Hematopoietic multipotent progenitor cell treated with erythropoietin and hydrocortisone succinate and interleukin-3 and kit ligand, for 4 days (in vitro differentiated cells): Measurements from ENCODE around the gene GPBP1.
"Not testable (repeated sequence)": the region's sequence is repeated elsewhere in the genome, so short reads cannot be mapped to it uniquely, and the experiment has no call there.

ENCODE experiments used
- DNase-seq: peaks from one replicate; pipeline ENCODE4 v3.0.0-alpha.2; 2015

Gene GPBP1

GRCh38 chr5:57215629-57216195 is 41.9 kb downstream of the GPBP1 start:
- DNase-seq = no peak

DNA sequence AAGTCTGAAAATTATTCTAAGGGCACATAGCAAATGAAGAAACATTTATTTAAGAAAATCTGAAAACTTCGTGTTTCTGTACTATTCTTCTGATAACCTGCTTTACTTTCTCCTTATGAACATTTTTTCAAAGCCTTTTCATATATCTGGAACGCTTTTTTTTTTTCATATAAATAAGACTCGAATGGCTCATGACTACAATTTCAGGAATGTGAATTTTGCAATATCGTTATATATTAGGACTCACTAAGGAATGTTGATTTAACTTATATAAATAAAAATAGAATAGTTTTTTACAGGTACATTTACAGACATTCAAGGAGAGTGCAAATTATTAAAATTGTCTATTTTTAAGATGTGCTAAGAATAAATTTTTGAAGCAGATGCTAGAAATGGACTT is 42.9 kb downstream of the GPBP1 start:
- no peak for DNase-seq

DNA sequence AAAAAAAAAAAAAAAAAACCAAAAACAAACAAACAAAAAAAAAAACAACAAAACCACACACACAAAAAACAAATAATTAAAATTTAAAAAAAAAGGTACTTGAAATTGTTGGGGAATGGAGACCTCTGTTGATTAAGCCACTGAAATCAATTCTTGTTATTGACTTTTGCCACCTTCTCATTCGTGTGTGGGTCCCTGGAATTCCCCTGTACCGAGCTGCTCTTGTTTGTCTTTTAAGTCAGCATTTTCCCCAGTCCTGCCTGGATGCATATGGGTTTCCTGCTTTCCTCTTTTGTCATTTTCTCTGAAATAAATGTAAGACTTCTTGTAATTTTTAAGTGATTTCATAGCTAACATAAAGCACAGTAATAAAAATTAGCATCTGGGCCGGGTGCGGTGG is 45.5 kb downstream of the GPBP1 start:
- DNase-seq = no peak

DNA sequence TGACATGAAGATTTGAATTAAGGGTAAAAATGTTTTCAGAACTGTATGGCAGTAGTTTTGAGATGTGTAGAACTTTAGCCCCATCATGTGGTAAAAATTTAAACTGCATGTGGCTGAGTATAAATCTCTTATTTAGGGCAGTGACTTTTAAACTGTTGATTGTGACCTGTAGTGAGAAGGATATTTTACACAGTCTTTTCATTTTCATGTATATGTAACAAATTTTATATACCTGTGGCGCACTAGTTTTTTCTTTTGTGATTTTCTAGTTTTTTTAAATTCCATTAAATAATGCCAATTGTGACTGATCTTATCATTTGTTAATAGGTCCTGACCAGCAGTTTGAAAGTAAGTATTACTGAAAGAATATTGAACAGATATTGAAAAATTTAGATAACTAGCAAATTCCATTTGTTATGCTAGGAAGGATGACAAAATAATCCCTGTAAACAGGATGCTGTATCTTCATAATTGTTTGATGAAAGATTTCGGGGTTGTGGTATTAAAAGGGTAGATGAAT is 47.2 kb downstream of the GPBP1 start:
- peak; percentile 85 for DNase-seq

- no peak for DNase-seq
Observed at GRCh38 chr5:57225553-57225952, 51.7 kb downstream of the GPBP1 start.

DNA sequence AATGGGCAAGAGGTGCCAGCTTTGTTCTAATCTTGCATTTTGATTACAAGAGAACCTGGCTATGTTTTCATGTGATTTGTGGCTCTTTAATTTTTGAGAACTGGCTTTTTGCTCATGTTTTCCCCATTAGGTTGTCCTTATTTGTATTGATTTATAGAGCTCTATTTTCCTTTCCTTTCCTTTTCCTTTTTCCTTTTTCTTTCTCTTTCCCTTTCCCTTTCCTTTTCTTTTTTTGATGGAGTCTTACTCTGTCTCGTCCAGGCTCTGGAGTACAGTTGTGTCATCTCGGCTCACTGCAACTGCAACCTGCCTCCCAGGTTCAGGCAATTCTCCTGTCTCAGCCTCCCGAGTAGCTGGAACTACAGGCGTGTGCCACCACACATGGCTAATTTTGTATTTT is 55.5 kb downstream of the GPBP1 start:
- no peak for DNase-seq

DNA sequence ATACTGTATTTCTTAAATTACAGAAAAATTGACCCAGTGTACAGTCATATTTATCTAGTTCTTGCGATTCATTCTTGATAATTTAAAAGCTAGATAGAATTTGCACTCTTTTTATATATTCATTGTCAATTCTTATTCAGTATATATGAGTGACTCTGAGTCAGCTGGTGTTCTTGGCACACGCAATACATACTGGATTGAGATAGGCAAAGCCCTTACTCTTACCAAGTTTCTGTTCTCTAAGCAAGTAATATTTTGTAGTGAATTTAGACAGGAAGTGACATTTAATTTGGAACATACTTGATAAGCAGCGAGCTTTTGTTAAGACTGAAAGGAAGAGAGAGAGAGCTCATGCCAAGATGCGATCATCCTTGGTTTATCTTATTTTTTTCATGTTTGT is 57.7 kb downstream of the GPBP1 start:
- DNase-seq = peak; percentile 12

DNA sequence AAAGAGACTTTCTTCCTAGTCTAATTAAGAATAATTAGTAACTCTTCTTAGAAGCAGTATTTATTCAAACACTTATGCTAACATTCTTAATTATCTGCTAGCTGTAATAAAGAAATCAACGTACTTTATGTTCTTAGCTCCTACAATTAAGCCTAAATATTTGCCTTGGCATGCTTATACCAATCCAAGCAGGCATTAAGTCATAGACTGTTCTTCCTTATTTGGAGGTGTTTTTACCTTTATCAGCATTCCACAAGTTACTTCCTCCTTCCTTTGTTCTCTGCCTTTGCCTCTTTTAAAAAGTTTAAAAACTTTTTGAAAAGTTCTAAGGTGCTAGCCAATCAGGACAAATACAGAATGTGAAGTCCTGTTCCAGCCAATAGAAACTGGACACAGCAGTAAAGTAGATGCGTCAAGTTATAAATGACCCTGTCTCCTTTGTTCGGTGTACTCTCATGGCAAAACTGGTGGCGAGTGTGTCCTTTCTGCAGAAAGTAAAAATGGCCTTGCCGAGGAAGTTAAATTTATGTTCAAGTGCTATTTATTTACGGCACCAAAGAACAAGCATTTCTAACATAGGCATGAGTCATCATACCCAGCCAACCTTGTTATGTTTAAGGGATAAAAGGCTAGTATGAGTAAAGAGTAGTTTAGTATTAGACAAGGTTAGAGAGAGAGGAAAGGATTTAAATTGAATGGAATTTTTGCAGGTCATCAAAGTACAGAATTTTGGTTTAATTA is 58.6 kb downstream of the GPBP1 start:
- DNase-seq = no peak

DNA sequence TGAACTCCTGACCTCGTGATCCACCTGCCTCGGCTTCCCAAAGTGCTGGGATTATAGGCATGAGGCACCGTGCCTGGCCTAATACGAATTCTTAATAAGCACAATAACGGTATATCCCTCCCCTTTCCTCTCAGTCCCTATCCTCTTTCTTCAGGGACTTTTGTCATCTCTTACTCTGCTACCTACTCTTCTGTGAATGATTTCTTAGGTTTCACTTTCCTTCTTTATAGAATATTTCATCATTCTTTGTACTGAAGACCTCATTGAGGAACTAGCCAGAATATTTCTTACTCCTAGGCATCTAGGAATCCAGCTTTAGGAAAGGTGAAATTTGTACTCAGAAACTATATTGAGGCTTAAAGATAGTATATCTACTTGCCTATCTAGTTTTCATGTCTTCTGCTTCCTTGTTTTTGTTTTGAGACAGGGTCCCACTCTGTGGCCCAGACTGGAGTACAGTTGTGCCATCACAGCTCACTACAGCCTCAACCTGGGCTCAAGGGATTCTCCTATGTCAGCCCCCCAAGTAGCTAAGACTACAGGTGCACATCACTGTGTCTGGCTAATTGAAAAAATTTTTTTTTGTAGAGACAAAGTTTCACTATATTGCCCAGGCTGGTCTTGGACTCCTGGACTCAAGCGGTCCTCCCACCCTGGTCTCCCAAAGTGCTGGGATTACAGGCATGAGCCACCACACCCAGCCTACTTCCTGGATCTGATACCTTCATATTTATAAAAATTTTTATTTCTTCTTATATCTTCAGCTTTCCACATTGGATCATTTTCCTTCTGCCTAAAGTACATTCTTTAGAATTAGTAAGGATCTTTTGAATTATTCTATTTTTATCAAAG is 69.7 kb downstream of the GPBP1 start:
- DNase-seq = no peak

GRCh38 chr5:57244331-57244730 is 70.5 kb downstream of the GPBP1 start:
- no peak for DNase-seq

- peak; percentile 15 for DNase-seq
Observed at GRCh38 chr5:57246426-57246825, 72.6 kb downstream of the GPBP1 start.

GRCh38 chr5:57247765-57248164 is 73.9 kb downstream of the GPBP1 start:
- no peak for DNase-seq

GRCh38 chr5:57249265-57249874 is 75.5 kb downstream of the GPBP1 start:
- peak; percentile 72 for DNase-seq

GRCh38 chr5:57258052-57258451 is 84.2 kb downstream of the GPBP1 start:
- peak; percentile 16 for DNase-seq

DNA sequence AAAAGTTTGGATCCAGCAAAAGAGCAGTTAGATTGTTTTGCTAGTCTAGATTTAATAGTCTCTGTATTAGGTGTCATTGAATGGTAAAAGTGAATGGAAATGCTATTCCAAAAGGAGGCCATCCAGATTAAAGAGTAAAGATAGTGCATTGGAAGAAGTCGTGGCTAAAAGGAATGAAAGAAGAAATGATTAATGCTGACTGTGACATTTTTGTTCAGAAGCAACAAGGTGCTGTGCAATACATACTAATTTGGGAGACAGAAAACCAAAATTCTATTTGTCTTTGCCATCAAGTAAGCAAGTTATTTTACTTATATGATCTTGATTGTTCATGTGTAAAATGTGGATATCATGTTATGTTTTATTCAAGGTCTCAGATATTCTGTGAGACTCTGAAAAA is 85.1 kb downstream of the GPBP1 start:
- no peak for DNase-seq

- no peak for DNase-seq
Observed at GRCh38 chr5:57259704-57260103, 85.8 kb downstream of the GPBP1 start.

DNA sequence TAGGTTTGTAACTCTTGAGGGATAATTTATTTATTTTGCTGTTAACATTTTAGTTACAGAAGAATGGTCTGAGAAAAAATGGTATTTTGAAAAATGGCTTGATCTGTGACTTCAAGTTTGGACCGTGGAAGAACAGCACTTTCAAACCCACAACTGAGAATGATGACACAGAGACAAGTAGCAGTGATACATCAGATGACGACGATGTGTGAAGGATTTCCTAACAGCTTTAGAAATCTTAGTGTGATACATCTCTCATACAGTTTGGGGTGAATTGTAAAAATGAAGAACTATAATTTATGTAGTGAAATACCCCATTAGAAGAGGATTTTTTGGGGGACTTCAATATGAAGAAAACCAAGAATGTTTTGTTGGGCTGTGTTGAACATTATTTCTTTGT is 88.7 kb downstream of the GPBP1 start:
- DNase-seq = no peak

DNA sequence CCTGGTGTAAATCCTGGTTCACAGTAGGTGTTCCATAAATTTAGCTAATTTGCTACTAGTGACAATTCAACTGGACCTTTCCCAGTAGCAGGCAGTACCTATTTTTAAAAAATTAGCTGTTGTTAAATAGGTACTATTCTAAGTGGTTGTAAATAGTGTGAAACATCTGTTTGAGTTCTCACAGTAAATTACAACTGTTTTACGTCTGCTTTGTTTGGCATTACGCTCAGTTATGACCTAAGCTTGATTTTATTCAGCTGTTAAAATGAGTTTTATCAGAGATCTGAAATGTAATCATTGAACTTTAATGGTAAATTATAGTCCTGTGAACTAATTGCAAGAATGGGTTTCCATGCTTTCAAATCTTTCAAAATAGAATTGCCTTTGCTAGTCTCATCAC is 93.9 kb downstream of the GPBP1 start:
- no peak for DNase-seq

DNA sequence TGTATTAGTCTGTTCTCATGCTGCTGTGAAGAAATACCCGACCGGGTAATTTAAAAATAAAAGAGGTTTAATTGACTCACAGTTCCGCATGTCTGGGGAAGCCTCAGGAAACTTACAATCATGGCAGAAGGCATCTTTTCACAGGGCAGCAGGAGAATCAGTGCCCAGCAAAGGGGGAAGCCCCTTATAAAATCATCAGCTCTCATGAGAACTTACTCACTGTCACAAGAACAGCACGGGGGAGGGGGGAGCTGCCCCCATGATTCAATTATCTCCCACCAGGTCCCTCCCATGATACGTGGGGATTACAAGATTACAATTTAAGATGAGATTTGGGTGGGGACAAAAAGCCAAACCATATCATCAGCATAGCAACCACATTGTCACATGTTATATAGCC is 102.5 kb downstream of the GPBP1 start:
- DNase-seq = no peak

- DNase-seq = peak; percentile 66
Observed at GRCh38 chr5:57277085-57277484, 103.2 kb downstream of the GPBP1 start.

- no peak for DNase-seq
Observed at GRCh38 chr5:57280853-57281252, 107.0 kb downstream of the GPBP1 start.

GRCh38 chr5:57285084-57285483 is 111.2 kb downstream of the GPBP1 start:
- DNase-seq = not testable (repeated sequence)

DNA sequence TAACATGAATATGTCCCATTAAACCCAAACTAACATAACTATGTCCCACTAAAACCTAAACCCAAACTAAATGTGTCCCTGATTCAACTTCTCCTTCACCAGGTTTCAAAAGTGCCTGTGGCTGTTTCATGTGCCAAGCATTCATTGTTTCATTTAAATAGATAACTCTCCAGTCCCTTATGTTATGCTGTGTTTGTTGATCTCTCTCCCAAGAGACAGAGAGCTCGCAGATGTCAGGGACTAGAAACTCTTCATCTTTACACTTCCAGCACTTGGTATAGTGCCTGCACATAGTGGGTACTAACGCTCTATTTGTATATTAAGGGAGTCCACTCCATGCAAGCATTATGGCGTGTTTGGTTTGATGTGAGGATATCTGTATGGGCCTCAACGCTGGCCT is 118.0 kb downstream of the GPBP1 start:
- no peak for DNase-seq
